HAP-1 (cell line): Measurements from ENCODE around the gene TCP11.

ENCODE experiments used
- DNase-seq, 2 experiments: peaks; one replicate each; pipeline ENCODE4 v3.0.0-alpha.2; 2016 to 2020; ENCODE audit warnings: low spot score in 2 of 2
- H3K27me3 ChIP-seq: fragments of 250-450 bp; sonication (Bioruptor Pico); 2 replicates; pipeline ENCODE4 v1.5.1; 2020; ENCODE audit warnings: low read depth, mild to moderate bottlenecking, moderate library complexity
- H3K36me3 ChIP-seq: fragments of 250-450 bp; sonication (Bioruptor Pico); replicated peaks from 2 replicates; pipeline ENCODE4 v1.5.1; 2020; ENCODE audit warnings: mild to moderate bottlenecking
- H3K4me1 ChIP-seq: fragments of 250-450 bp; sonication (Bioruptor Pico); 2 replicates; pipeline ENCODE4 v1.5.1; 2020; ENCODE audit warnings: mild to moderate bottlenecking
- H3K4me3 ChIP-seq: fragments of 250-450 bp; sonication (Bioruptor Pico); 2 replicates; pipeline ENCODE4 v1.5.1; 2020; ENCODE audit warnings: mild to moderate bottlenecking, moderate library complexity
- H3K9me3 ChIP-seq: fragments of 250-450 bp; sonication (Bioruptor Pico); 2 replicates; pipeline ENCODE4 v1.5.1; 2020; ENCODE audit warnings: mild to moderate bottlenecking, moderate library complexity
- in situ Hi-C: fragments of 300-500 bp; cut with MboI; formaldehyde crosslinking; loops from 3 replicates; pipeline ENCODE4 v1.14.3; 2020; ENCODE audit warnings: low sequenced_read_pairs, inconsistent platforms, mixed read lengths

TCP11 gene

GRCh38 chr6:35141007-35141655 lies at the start of gene TCP11:
Gene TCP11 (minus strand): TSS chr6:35141339. CDS start chr6:35140870, 469 bp downstream.
- in situ Hi-C loops, result loop anchor here (5.0 kb wide), 2 partner anchors 101 to 154 kb away; no protein-coding TSS in a partner anchor
- H3K4me3 ChIP-seq, result no peak within 1 kb of the TSS

GRCh38 chr6:35190306-35190705 lies 49.2 kb upstream of the TCP11 start:
- DNase-seq, result no peak
- Histone ChIP-seq H3K4me1 (peaks cover 5% of the 10 kb centered on the region; the same call in 1 of the 2 replicates), H3K9me3 (no peaks in the 10 kb centered on the region), H3K27me3 (no peaks in the 10 kb centered on the region), H3K4me3 (no peak overlapping the region), H3K36me3 (no peaks in the 10 kb centered on the region)
- in situ Hi-C loops, result no loop called here

More at GRCh38 chr6:35141007-35141655, at the start of gene TCP11:
- H3K27me3 ChIP-seq, result no peaks in the 10 kb centered on the region
- no peaks in the 10 kb centered on the region for H3K36me3 ChIP-seq
- H3K9me3 ChIP-seq, result no peaks in the 10 kb centered on the region
- peaks cover 28% of the 10 kb centered on the region for H3K4me1 ChIP-seq
- no peak for DNase-seq

- no peak for DNase-seq
- Histone ChIP-seq H3K36me3 (no peaks in the 10 kb centered on the region), H3K9me3 (no peaks in the 10 kb centered on the region), H3K4me3 (no peak overlapping the region), H3K27me3 (no peaks in the 10 kb centered on the region), H3K4me1 (peaks cover 5% of the 10 kb centered on the region; the same call in 1 of the 2 replicates)
- in situ Hi-C loops, result no loop called here
Measured at GRCh38 chr6:35188886-35189285, 47.7 kb upstream of the TCP11 start.

GRCh38 chr6:35186571-35186970 lies 45.4 kb upstream of the TCP11 start:
- DNase-seq, result no peak
- Histone ChIP-seq H3K4me3 (no peak overlapping the region), H3K4me1 (no peaks in the 10 kb centered on the region), H3K36me3 (no peaks in the 10 kb centered on the region), H3K9me3 (no peaks in the 10 kb centered on the region), H3K27me3 (no peaks in the 10 kb centered on the region)
- in situ Hi-C loops, result no loop called here

- DNase-seq, result no peak
- no peaks in the 10 kb centered on the region for H3K9me3 ChIP-seq
- no peaks in the 10 kb centered on the region for H3K27me3 ChIP-seq
- in situ Hi-C loops, result no loop called here
- no peaks in the 10 kb centered on the region for H3K4me1 ChIP-seq
- no peak overlapping the region for H3K4me3 ChIP-seq
- no peaks in the 10 kb centered on the region for H3K36me3 ChIP-seq
Measured at GRCh38 chr6:35185971-35186370, 44.8 kb upstream of the TCP11 start.

GRCh38 chr6:35185302-35185681 lies 44.2 kb upstream of the TCP11 start:
- in situ Hi-C loops, result no loop called here
- Histone ChIP-seq H3K27me3 (no peaks in the 10 kb centered on the region), H3K4me3 (no peak overlapping the region), H3K9me3 (no peaks in the 10 kb centered on the region), H3K4me1 (no peaks in the 10 kb centered on the region), H3K36me3 (no peaks in the 10 kb centered on the region)
- no peak for DNase-seq

GRCh38 chr6:35184580-35185301 lies 43.6 kb upstream of the TCP11 start:
- no peaks in the 10 kb centered on the region for H3K4me1 ChIP-seq
- no peaks in the 10 kb centered on the region for H3K27me3 ChIP-seq
- H3K4me3 ChIP-seq, result no peak overlapping the region
- H3K9me3 ChIP-seq, result no peaks in the 10 kb centered on the region
- in situ Hi-C loops, result no loop called here
- no peaks in the 10 kb centered on the region for H3K36me3 ChIP-seq
- no peak for DNase-seq

- Histone ChIP-seq H3K4me3 (no peak overlapping the region), H3K4me1 (no peaks in the 10 kb centered on the region), H3K36me3 (no peaks in the 10 kb centered on the region), H3K9me3 (no peaks in the 10 kb centered on the region), H3K27me3 (no peaks in the 10 kb centered on the region)
- in situ Hi-C loops, result no loop called here
- no peak for DNase-seq
Measured at GRCh38 chr6:35183935-35184334, 42.8 kb upstream of the TCP11 start.

- in situ Hi-C loops, result no loop called here
- no peak for DNase-seq
- H3K4me1 ChIP-seq, result no peaks in the 10 kb centered on the region
- H3K36me3 ChIP-seq, result no peaks in the 10 kb centered on the region
- H3K4me3 ChIP-seq, result no peak overlapping the region
- no peaks in the 10 kb centered on the region for H3K27me3 ChIP-seq
- H3K9me3 ChIP-seq, result no peaks in the 10 kb centered on the region
Measured at GRCh38 chr6:35183281-35183680, 42.1 kb upstream of the TCP11 start.

- H3K4me1 ChIP-seq, result no peaks in the 10 kb centered on the region
- in situ Hi-C loops, result no loop called here
- H3K4me3 ChIP-seq, result no peak overlapping the region
- DNase-seq, result no peak
- no peaks in the 10 kb centered on the region for H3K27me3 ChIP-seq
- no peaks in the 10 kb centered on the region for H3K36me3 ChIP-seq
- no peaks in the 10 kb centered on the region for H3K9me3 ChIP-seq
Measured at GRCh38 chr6:35181933-35182612, 40.9 kb upstream of the TCP11 start.

- no peak for DNase-seq
- H3K4me3 ChIP-seq, result no peak overlapping the region
- H3K9me3 ChIP-seq, result no peaks in the 10 kb centered on the region
- no peaks in the 10 kb centered on the region for H3K4me1 ChIP-seq
- in situ Hi-C loops, result no loop called here
- H3K36me3 ChIP-seq, result no peaks in the 10 kb centered on the region
- no peaks in the 10 kb centered on the region for H3K27me3 ChIP-seq
Measured at GRCh38 chr6:35181308-35181932, 40.3 kb upstream of the TCP11 start.

GRCh38 chr6:35179901-35180535 lies 38.9 kb upstream of the TCP11 start:
- in situ Hi-C loops, result no loop called here

GRCh38 chr6:35178932-35179832 lies 38.0 kb upstream of the TCP11 start:
- Histone ChIP-seq H3K4me1 (no peaks in the 10 kb centered on the region), H3K4me3 (no peak overlapping the region), H3K9me3 (no peaks in the 10 kb centered on the region), H3K36me3 (no peaks in the 10 kb centered on the region), H3K27me3 (no peaks in the 10 kb centered on the region)
- DNase-seq, result no peak
- in situ Hi-C loops, result no loop called here

More at GRCh38 chr6:35179901-35180535, 38.9 kb upstream of the TCP11 start:
- H3K27me3 ChIP-seq, result no peaks in the 10 kb centered on the region
- H3K36me3 ChIP-seq, result no peaks in the 10 kb centered on the region
- H3K4me3 ChIP-seq, result no peak overlapping the region
- H3K9me3 ChIP-seq, result no peaks in the 10 kb centered on the region
- no peak for DNase-seq
- no peaks in the 10 kb centered on the region for H3K4me1 ChIP-seq
